AML-193 (cell line): ENCODE measurements around the gene KCNN2.

Experiments
- DNase-seq, 2 experiments: peaks; one replicate each; lab custom pipeline; 2025; lab: John Stamatoyannopoulos, UW

The KCNN2 gene

DNA sequence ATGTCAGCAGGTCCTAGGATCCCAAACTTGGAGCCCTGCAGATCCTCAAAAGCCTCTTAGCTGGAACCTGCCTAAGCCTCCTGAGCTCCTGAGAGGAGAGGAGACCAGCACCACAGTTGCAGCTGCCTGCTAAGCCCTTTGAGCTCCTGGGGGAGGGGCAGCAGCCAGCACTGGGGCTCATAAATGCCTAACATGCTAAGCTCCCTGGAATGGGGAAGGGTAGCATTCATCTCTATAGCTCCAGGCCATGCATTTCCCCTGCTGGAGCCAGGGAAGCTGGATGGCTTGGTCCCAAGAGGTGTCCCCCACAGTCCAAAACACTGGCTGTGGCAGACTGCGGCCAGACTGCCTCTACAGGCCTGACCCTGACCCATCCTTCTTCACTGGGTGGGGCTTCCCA lies 182.7 kb downstream of the KCNN2 start:
- no peak for DNase-seq
